ENCODE data around the gene LAMA2. TPM values are rescaled to one million over a fixed set of nuclear protein-coding genes. Genes with fewer than 3 reads are reported as not detected.
A peak's percentile ranks its signal among the peaks of the same experiment; 100 is the strongest.

Gene LAMA2
- total and polyA plus RNA-seq, 2 of the 13 experiments (the other 11 are each of a cell fraction or from before 2014, with no cell fraction given) = 0.11 to 0.28 TPM

GRCh38 chr6:129475477-129476247, 592.7 kb downstream of the LAMA2 start (continued):
- no peak for TF ChIP-seq TEF (CRISPR knock-in tag; IDR thresholded peaks at IDR 0.05)
- 0 out of 2 replicates have a peak, but pooled peaks have one; percentile 27 for TF ChIP-seq MEF2D (CRISPR knock-in tag; IDR thresholded peaks at IDR 0.05)
- peak; percentile 34; the same call in 1 of the 2 replicates for TF ChIP-seq HOXA3 (CRISPR knock-in tag; IDR thresholded peaks at IDR 0.05)
- TF ChIP-seq ZNF777 (CRISPR knock-in tag; IDR thresholded peaks at IDR 0.05) = no peak
- TF ChIP-seq, protein P1, sequence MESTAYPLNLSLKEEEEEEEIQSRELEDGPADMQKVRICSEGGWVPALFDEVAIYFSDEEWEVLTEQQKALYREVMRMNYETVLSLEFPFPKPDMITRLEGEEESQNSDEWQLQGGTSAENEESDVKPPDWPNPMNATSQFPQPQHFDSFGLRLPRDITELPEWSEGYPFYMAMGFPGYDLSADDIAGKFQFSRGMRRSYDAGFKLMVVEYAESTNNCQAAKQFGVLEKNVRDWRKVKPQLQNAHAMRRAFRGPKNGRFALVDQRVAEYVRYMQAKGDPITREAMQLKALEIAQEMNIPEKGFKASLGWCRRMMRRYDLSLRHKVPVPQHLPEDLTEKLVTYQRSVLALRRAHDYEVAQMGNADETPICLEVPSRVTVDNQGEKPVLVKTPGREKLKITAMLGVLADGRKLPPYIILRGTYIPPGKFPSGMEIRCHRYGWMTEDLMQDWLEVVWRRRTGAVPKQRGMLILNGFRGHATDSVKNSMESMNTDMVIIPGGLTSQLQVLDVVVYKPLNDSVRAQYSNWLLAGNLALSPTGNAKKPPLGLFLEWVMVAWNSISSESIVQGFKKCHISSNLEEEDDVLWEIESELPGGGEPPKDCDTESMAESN (CRISPR knock-in tag; conservative IDR thresholded peaks at IDR 0.05) = no peak
- peak; percentile 81; the same call in 1 of the 2 replicates for TF ChIP-seq ZNF598 (CRISPR knock-in tag; IDR thresholded peaks at IDR 0.05; ENCODE audit: borderline replicate concordance)
- no peak for TF ChIP-seq RFXANK (CRISPR knock-in tag; IDR thresholded peaks at IDR 0.05)
- no peak for TF ChIP-seq FOXP1 (IDR thresholded peaks at IDR 0.05)
- TF ChIP-seq FOXP1 (CRISPR knock-in tag; IDR thresholded peaks at IDR 0.05) = peak; percentile 89
- TF ChIP-seq FOXA3 (CRISPR knock-in tag; IDR thresholded peaks at IDR 0.05) = peak; percentile 51
- TF ChIP-seq CCDC6 (CRISPR knock-in tag; IDR thresholded peaks at IDR 0.05) = no peak
- TF ChIP-seq RBM39 (IDR thresholded peaks at IDR 0.05; ENCODE audit: low read depth, low read length, poor library complexity, severe bottlenecking) = no peak
- TF ChIP-seq ZNF737 (CRISPR knock-in tag; IDR thresholded peaks at IDR 0.05; ENCODE audit: borderline replicate concordance) = no peak
- no peak for TF ChIP-seq MAZ (IDR thresholded peaks at IDR 0.05; ENCODE audit: borderline replicate concordance, low read depth, low read length)
- TF ChIP-seq MAZ (CRISPR knock-in tag; IDR thresholded peaks at IDR 0.05; ENCODE audit: low read depth) = no peak
- TF ChIP-seq CENPT (CRISPR knock-in tag; IDR thresholded peaks at IDR 0.05; ENCODE audit: low read depth) = no peak
- TF ChIP-seq HNF4A (CRISPR knock-in tag; IDR thresholded peaks at IDR 0.05) = peak; percentile 43
- no peak for TF ChIP-seq ZNF251 (CRISPR knock-in tag; IDR thresholded peaks at IDR 0.05)
- TF ChIP-seq NFIB (CRISPR knock-in tag; IDR thresholded peaks at IDR 0.05; ENCODE audit: borderline replicate concordance) = no peak
- no peak for TF ChIP-seq ZNF343 (CRISPR knock-in tag; IDR thresholded peaks at IDR 0.05)
- TF ChIP-seq ZNF512 (CRISPR knock-in tag; IDR thresholded peaks at IDR 0.05) = 0 out of 2 replicates have a peak, but pooled peaks have one; percentile 30
- no peak for TF ChIP-seq SOX6 (IDR thresholded peaks at IDR 0.05)
- TF ChIP-seq SOX6 (CRISPR knock-in tag; IDR thresholded peaks at IDR 0.05) = peak; percentile 51
- no peak for TF ChIP-seq FOXA1 (IDR thresholded peaks at IDR 0.05)
- TF ChIP-seq FOXA1 (CRISPR knock-in tag; IDR thresholded peaks at IDR 0.05) = peak; percentile 24; the same call in 1 of the 2 replicates
- no peak for TF ChIP-seq SRSF9 (IDR thresholded peaks at IDR 0.05; ENCODE audit: borderline replicate concordance, insufficient read depth, low read depth, low read length, poor library complexity, severe bottlenecking)
- TF ChIP-seq TOPORS (CRISPR knock-in tag; IDR thresholded peaks at IDR 0.05) = no peak
- TF ChIP-seq NR2F1 (CRISPR knock-in tag; IDR thresholded peaks at IDR 0.05) = 0 out of 4 replicates have a peak, but pooled peaks of 1 of the 2 experiments have one; percentile 10

Data from HepG2 (cell line).